MM.1S (cell line): Measurements from ENCODE around the gene PRADC1.

Experiments used
- DNase-seq: peaks from one replicate; pipeline ENCODE4 v3.0.0-alpha.2; 2015
- H2AFZ ChIP-seq: fragments of 300-600 bp; sonication (generic); 2 replicates; pipeline ENCODE4 v1.6.0; 2016; ENCODE audit warnings: antibody characterized with exemption, low read length
- H3F3A ChIP-seq: fragments of 300-600 bp; sonication (generic); 2 replicates; pipeline ENCODE4 v1.6.1; 2016; ENCODE audit warnings: mild to moderate bottlenecking, antibody characterized with exemption, low read length, moderate library complexity, mixed read lengths; ENCODE audit not compliant: insufficient read depth
- H3K27ac ChIP-seq: fragments of 300-600 bp; sonication (generic); 2 replicates; pipeline ENCODE4 v1.5.1; 2016; ENCODE audit warnings: mild to moderate bottlenecking, low read length
- H3K27me3 ChIP-seq: fragments of 300-600 bp; sonication (generic); replicated peaks from 2 replicates; pipeline ENCODE4 v1.6.0; 2016; ENCODE audit warnings: low read length; ENCODE audit not compliant: insufficient read depth
- H3K36me3 ChIP-seq: fragments of 300-600 bp; sonication (generic); replicated peaks from 2 replicates; pipeline ENCODE4 v1.6.1; 2016; ENCODE audit warnings: mild to moderate bottlenecking, low read length, mixed read lengths; ENCODE audit not compliant: insufficient read depth
- H3K4me1 ChIP-seq: fragments of 300-600 bp; sonication (generic); 2 replicates; pipeline ENCODE4 v1.6.1; 2016; ENCODE audit warnings: low read length, mixed read lengths
- H3K4me2 ChIP-seq: fragments of 300-600 bp; sonication (generic); 2 replicates; pipeline ENCODE4 v1.6.0; 2016; ENCODE audit warnings: low read depth, low read length
- H3K4me3 ChIP-seq: fragments of 300-600 bp; sonication (generic); 2 replicates; pipeline ENCODE4 v1.5.1; 2016; ENCODE audit warnings: low read length, mixed read lengths
- H3K79me2 ChIP-seq: fragments of 300-600 bp; sonication (generic); 2 replicates; pipeline ENCODE4 v1.6.1; 2016; ENCODE audit warnings: mixed run types, low read length, mixed read lengths
- H3K9ac ChIP-seq: fragments of 300-600 bp; sonication (generic); 2 replicates; pipeline ENCODE4 v1.6.1; 2016; ENCODE audit warnings: low read length, mixed read lengths
- H3K9me2 ChIP-seq: fragments of 300-600 bp; sonication (generic); replicated peaks from 2 replicates; pipeline ENCODE4 v1.6.1; 2016; ENCODE audit warnings: mild to moderate bottlenecking, low read length, mixed read lengths; ENCODE audit not compliant: insufficient read depth
- H3K9me3 ChIP-seq: fragments of 300-600 bp; sonication (generic); replicated peaks from 2 replicates; pipeline ENCODE4 v1.6.1; 2016; ENCODE audit warnings: mild to moderate bottlenecking, low read length, mixed read lengths; ENCODE audit not compliant: insufficient read depth
- H4K20me1 ChIP-seq: fragments of 300-600 bp; sonication (generic); 2 replicates; pipeline ENCODE4 v1.6.1; 2016; ENCODE audit warnings: mild to moderate bottlenecking, low read length, moderate library complexity, mixed read lengths; ENCODE audit not compliant: insufficient read depth
- CTCF ChIP-seq: fragments of 300-600 bp; sonication (generic); IDR thresholded peaks from 2 replicates; pipeline ENCODE4 v1.5.1; 2016; ENCODE audit warnings: antibody characterized with exemption, low read length, mixed read lengths
- EZH2 ChIP-seq: fragments of 300-600 bp; sonication (generic); optimal IDR thresholded peaks from 2 replicates; pipeline ENCODE3; 2017; ENCODE audit warnings: low read depth, mild to moderate bottlenecking, antibody characterized with exemption, low read length, mixed read lengths
- EZH2phosphoT487 ChIP-seq: fragments of 300-600 bp; sonication (generic); IDR thresholded peaks from 2 replicates; pipeline ENCODE4 v1.6.1; 2018; ENCODE audit warnings: antibody characterized with exemption, low read length

The PRADC1 gene

GRCh38 chr2:73268366-73268829, 35.4 kb upstream of the PRADC1 start:
- H3K9ac ChIP-seq, result no peak overlapping the region

GRCh38 chr2:73267008-73267407, 34.0 kb upstream of the PRADC1 start:
- H3K4me3 ChIP-seq, result no peak overlapping the region
- no peak overlapping the region for H3K9ac ChIP-seq
- H3K79me2 ChIP-seq, result no peaks in the 10 kb centered on the region
- H3K9me3 ChIP-seq, result no peaks in the 10 kb centered on the region
- no peaks in the 10 kb centered on the region for H3K27me3 ChIP-seq
- H3F3A ChIP-seq, result no peaks in the 10 kb centered on the region
- H3K4me1 ChIP-seq, result no peaks in the 10 kb centered on the region
- H2AFZ ChIP-seq, result no peak overlapping the region
- no peaks in the 10 kb centered on the region for H4K20me1 ChIP-seq
- DNase-seq, result no peak
- H3K4me2 ChIP-seq, result no peak overlapping the region
- H3K9me2 ChIP-seq, result no peaks in the 10 kb centered on the region
- no peak overlapping the region for H3K27ac ChIP-seq
- no peaks in the 10 kb centered on the region for H3K36me3 ChIP-seq
- TF ChIP-seq CTCF (no peak), EZH2 (no peak), EZH2phosphoT487 (no peak)

More at GRCh38 chr2:73268366-73268829, 35.4 kb upstream of the PRADC1 start:
- Histone ChIP-seq H3K27me3 (no peaks in the 10 kb centered on the region), H3F3A (no peaks in the 10 kb centered on the region), H3K36me3 (no peaks in the 10 kb centered on the region), H3K9me3 (no peaks in the 10 kb centered on the region), H2AFZ (no peak overlapping the region), H3K27ac (no peak overlapping the region), H3K4me2 (no peak overlapping the region), H4K20me1 (no peaks in the 10 kb centered on the region), H3K79me2 (no peaks in the 10 kb centered on the region), H3K9me2 (no peaks in the 10 kb centered on the region), H3K4me1 (no peaks in the 10 kb centered on the region), H3K4me3 (no peak overlapping the region)
- DNase-seq, result no peak
- TF ChIP-seq EZH2, result no peak
- TF ChIP-seq EZH2phosphoT487, result no peak
- TF ChIP-seq CTCF, result no peak

GRCh38 chr2:73266061-73266901, 33.2 kb upstream of the PRADC1 start:
- Histone ChIP-seq H4K20me1 (no peaks in the 10 kb centered on the region), H3F3A (no peaks in the 10 kb centered on the region), H2AFZ (no peak overlapping the region), H3K9ac (no peak overlapping the region), H3K79me2 (no peaks in the 10 kb centered on the region), H3K4me3 (no peak overlapping the region), H3K4me1 (no peaks in the 10 kb centered on the region), H3K9me2 (no peaks in the 10 kb centered on the region), H3K36me3 (no peaks in the 10 kb centered on the region), H3K4me2 (no peak overlapping the region), H3K27me3 (no peaks in the 10 kb centered on the region), H3K9me3 (no peaks in the 10 kb centered on the region), H3K27ac (no peak overlapping the region)
- no peak for TF ChIP-seq EZH2
- TF ChIP-seq EZH2phosphoT487, result no peak
- TF ChIP-seq CTCF, result no peak
- DNase-seq, result no peak
